Measurements from ENCODE around the gene DIPK1A.

Gene DIPK1A

DNA sequence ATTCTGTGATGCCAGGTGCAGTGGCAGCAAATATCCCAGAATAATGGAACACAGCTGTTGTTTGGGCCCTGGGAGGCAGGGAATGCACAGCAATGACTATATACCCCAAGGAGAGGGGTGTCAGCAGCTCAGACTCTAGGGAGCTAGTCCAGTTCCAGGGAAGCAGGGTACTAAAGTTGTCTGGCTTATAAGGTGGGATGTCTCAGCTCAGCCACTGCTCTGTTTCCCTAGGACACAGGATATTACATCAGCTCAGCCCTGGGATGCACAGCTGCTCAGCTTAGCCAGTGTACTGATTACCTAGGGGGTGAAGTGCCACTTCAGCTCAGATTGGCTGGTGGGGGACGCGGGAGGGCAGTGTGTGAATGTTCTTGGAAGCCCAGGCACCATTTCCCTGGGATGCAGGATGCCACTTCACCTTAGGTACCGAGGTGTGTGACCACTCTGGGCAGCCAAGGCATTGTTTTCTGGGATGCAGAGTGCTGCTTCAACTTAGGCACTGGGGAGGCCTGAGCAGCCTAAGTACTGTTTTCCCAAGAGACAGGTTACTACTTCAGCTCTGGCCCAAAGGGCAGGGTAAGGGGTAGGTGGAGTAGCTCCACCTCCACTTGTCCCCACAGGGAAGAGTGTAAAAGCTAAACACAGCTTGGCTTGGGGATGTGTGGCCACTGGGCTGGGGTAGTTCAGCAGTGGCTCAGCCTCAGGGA, 59.4 kb downstream of the DIPK1A start:
- H3K9ac ChIP-seq (ENCODE audit: low read length) = no peak overlapping the region
- peaks cover 38% of the 10 kb centered on the region for H3K4me1 ChIP-seq (ENCODE audit: low read length)
- no peaks in the 10 kb centered on the region for H3K36me3 ChIP-seq (replicated peaks; ENCODE audit: insufficient read depth, low read length)
- no peaks in the 10 kb centered on the region for H3K9me3 ChIP-seq (replicated peaks; ENCODE audit: insufficient read depth, low read length)
- TF ChIP-seq EZH2phosphoT487 (IDR thresholded peaks at IDR 0.05; ENCODE audit: low read length) = no peak
- TF ChIP-seq, protein P1, sequence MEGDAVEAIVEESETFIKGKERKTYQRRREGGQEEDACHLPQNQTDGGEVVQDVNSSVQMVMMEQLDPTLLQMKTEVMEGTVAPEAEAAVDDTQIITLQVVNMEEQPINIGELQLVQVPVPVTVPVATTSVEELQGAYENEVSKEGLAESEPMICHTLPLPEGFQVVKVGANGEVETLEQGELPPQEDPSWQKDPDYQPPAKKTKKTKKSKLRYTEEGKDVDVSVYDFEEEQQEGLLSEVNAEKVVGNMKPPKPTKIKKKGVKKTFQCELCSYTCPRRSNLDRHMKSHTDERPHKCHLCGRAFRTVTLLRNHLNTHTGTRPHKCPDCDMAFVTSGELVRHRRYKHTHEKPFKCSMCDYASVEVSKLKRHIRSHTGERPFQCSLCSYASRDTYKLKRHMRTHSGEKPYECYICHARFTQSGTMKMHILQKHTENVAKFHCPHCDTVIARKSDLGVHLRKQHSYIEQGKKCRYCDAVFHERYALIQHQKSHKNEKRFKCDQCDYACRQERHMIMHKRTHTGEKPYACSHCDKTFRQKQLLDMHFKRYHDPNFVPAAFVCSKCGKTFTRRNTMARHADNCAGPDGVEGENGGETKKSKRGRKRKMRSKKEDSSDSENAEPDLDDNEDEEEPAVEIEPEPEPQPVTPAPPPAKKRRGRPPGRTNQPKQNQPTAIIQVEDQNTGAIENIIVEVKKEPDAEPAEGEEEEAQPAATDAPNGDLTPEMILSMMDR (IDR thresholded peaks at IDR 0.05; ENCODE audit: low read length) = no peak
- TF ChIP-seq EZH2 (optimal IDR thresholded peaks at IDR 0.05; ENCODE audit: low read depth, low read length) = no peak
- peaks cover 33% of the 10 kb centered on the region for H3K79me2 ChIP-seq (ENCODE audit: low read length)
- H4K20me1 ChIP-seq (ENCODE audit: insufficient read depth, low read length) = no peaks in the 10 kb centered on the region
- no peaks in the 10 kb centered on the region for H3K9me2 ChIP-seq (replicated peaks; ENCODE audit: insufficient read depth, low read length)
- no peaks in the 10 kb centered on the region for H3K27me3 ChIP-seq (replicated peaks; ENCODE audit: insufficient read depth, low read length)
- no peak overlapping the region for H3K4me3 ChIP-seq (ENCODE audit: low read length)
- H3F3A ChIP-seq (ENCODE audit: insufficient read depth, low read length) = peaks cover 19% of the 10 kb centered on the region
- DNase-seq = no peak
- no peak overlapping the region for H3K4me2 ChIP-seq (ENCODE audit: low read depth, low read length)
- H2AFZ ChIP-seq (ENCODE audit: low read length) = no peak overlapping the region
- no peak overlapping the region for H3K27ac ChIP-seq (ENCODE audit: low read length)

DNA sequence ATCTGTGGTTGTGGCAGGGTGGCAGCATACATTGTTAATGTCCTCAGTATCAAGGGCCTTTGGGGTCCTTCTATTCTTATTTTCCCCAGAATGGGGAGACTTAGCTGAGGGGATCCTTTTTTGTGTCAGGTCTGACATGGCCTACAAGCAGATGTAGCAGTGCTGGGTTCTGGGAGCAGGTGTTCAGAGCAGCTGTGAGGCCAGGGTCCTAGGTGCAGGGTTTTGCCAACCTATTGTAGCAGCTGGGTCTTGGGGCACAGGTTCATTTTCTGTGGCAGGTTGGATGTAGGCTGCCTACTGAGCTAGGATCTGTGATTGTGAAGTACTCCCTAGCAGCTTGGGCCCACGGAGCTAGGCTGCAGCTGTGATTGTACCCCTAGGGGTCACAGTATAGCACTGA, 60.1 kb downstream of the DIPK1A start:
- DNase-seq = no peak
- Histone ChIP-seq H3F3A (ENCODE audit: insufficient read depth, low read length) (peaks cover 19% of the 10 kb centered on the region), H3K9me2 (replicated peaks; ENCODE audit: insufficient read depth, low read length) (no peaks in the 10 kb centered on the region), H3K36me3 (replicated peaks; ENCODE audit: insufficient read depth, low read length) (no peaks in the 10 kb centered on the region), H4K20me1 (ENCODE audit: insufficient read depth, low read length) (no peaks in the 10 kb centered on the region), H3K27ac (ENCODE audit: low read length) (no peak overlapping the region), H3K4me1 (ENCODE audit: low read length) (peaks cover 38% of the 10 kb centered on the region), H3K79me2 (ENCODE audit: low read length) (peaks cover 28% of the 10 kb centered on the region), H3K9ac (ENCODE audit: low read length) (no peak overlapping the region), H3K9me3 (replicated peaks; ENCODE audit: insufficient read depth, low read length) (no peaks in the 10 kb centered on the region), H2AFZ (ENCODE audit: low read length) (no peak overlapping the region), H3K4me3 (ENCODE audit: low read length) (no peak overlapping the region), H3K27me3 (replicated peaks; ENCODE audit: insufficient read depth, low read length) (no peaks in the 10 kb centered on the region), H3K4me2 (ENCODE audit: low read depth, low read length) (no peak overlapping the region)
- TF ChIP-seq EZH2 (optimal IDR thresholded peaks at IDR 0.05; ENCODE audit: low read depth, low read length) (no peak), EZH2phosphoT487 (IDR thresholded peaks at IDR 0.05; ENCODE audit: low read length) (no peak)
- TF ChIP-seq, protein P1 (IDR thresholded peaks at IDR 0.05; ENCODE audit: low read length) = no peak

DNA sequence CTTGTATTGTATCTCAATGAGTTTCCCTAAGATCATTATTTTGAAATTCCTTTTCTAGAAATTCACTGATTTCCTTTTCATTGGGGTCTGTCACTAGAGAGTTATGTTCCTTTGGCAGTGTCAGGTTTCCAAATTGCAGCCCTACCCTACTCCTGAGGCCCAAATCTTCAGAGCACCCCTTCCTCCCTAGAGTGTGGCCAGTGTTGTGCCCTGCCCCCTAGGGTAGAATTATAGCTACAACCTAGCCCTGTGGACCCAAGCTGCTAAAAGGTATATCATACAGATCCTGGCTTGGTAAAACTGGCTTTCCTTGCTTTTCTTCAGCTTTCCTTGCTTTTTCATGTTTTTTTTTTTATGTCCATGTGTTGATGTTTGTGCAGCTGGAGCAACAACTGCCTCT, 60.7 kb downstream of the DIPK1A start:
- Histone ChIP-seq H2AFZ (ENCODE audit: low read length) (no peak overlapping the region), H3F3A (ENCODE audit: insufficient read depth, low read length) (peaks cover 19% of the 10 kb centered on the region), H3K9me3 (replicated peaks; ENCODE audit: insufficient read depth, low read length) (no peaks in the 10 kb centered on the region), H3K27me3 (replicated peaks; ENCODE audit: insufficient read depth, low read length) (no peaks in the 10 kb centered on the region), H3K4me3 (ENCODE audit: low read length) (no peak overlapping the region), H3K9me2 (replicated peaks; ENCODE audit: insufficient read depth, low read length) (no peaks in the 10 kb centered on the region), H3K4me1 (ENCODE audit: low read length) (peaks cover 38% of the 10 kb centered on the region), H3K36me3 (replicated peaks; ENCODE audit: insufficient read depth, low read length) (no peaks in the 10 kb centered on the region), H3K9ac (ENCODE audit: low read length) (no peak overlapping the region), H3K27ac (ENCODE audit: low read length) (no peak overlapping the region), H3K79me2 (ENCODE audit: low read length) (peaks cover 28% of the 10 kb centered on the region), H4K20me1 (ENCODE audit: insufficient read depth, low read length) (no peaks in the 10 kb centered on the region), H3K4me2 (ENCODE audit: low read depth, low read length) (no peak overlapping the region)
- TF ChIP-seq EZH2phosphoT487 (IDR thresholded peaks at IDR 0.05; ENCODE audit: low read length) = no peak
- TF ChIP-seq, protein P1 (IDR thresholded peaks at IDR 0.05; ENCODE audit: low read length) = no peak
- no peak for TF ChIP-seq EZH2 (optimal IDR thresholded peaks at IDR 0.05; ENCODE audit: low read depth, low read length)
- DNase-seq = no peak
